CD4-positive, alpha-beta T cell (primary cell): ENCODE measurements around the gene GCNA. TPM values are rescaled to one million over a fixed set of nuclear protein-coding genes. Genes with fewer than 3 reads are reported as not detected.

ENCODE experiments used
- ATAC-seq: fragments of 200-7000 bp; cut with Tn5 transposase; one replicate; pipeline ENCODE4 v1.10.0; 2022; ENCODE audit warnings: mild to moderate bottlenecking; ENCODE audit not compliant: poor library complexity
- CTCF ChIA-PET: fragments of 350-600 bp; sonication (Branson Sonifier 250); formaldehyde crosslinking; loops from one replicate; lab custom pipeline; 2021; ENCODE audit warnings: antibody characterized with exemption, inconsistent platforms; lab: Charles Lee
- POLR2A ChIA-PET: fragments of 350-600 bp; sonication (Branson Sonifier 250); formaldehyde crosslinking; loops from one replicate; lab custom pipeline; 2021; ENCODE audit warnings: antibody characterized with exemption, inconsistent platforms; lab: Charles Lee
- DNase-seq, 14 experiments: peaks; one replicate each; pipeline ENCODE4 v3.0.0-alpha.2; 2013 to 2020; ENCODE audit warnings: mixed read lengths in 2 of 14
- H3K27ac ChIP-seq, 2 donors: one replicate each; pipeline versions ENCODE4 v1.5.1 to v1.7.0; 2013; ENCODE audit warnings: low read length in 2 of 2, low read depth in 1 of 2, mild to moderate bottlenecking in 1 of 2
- H3K27me3 ChIP-seq, 2 experiments: 1 replicate in 1 of 2; 2 replicates in 1 of 2; pipeline versions ENCODE4 v1.6.1 to v1.7.0; 2013; ENCODE audit warnings: low read length in 2 of 2, control low read depth in 1 of 2, mild to moderate bottlenecking in 1 of 2, moderate library complexity in 1 of 2; ENCODE audit not compliant: insufficient read depth in 2 of 2, control insufficient read depth in 1 of 2
- H3K36me3 ChIP-seq: one replicate; pipeline ENCODE4 v1.6.1; 2013; ENCODE audit warnings: low read length, control low read depth; ENCODE audit not compliant: insufficient read depth
- H3K4me1 ChIP-seq: one replicate; pipeline ENCODE4 v1.6.1; 2013; ENCODE audit warnings: low read length, control low read depth; ENCODE audit not compliant: insufficient read depth
- H3K4me3 ChIP-seq: one replicate; pipeline ENCODE4 v1.5.1; 2013; ENCODE audit warnings: mild to moderate bottlenecking, low read length, moderate library complexity
- H3K9me3 ChIP-seq, 2 experiments: 1 replicate in 1 of 2; 2 replicates in 1 of 2; pipeline versions ENCODE4 v1.6.1 to v1.7.0; 2013; ENCODE audit warnings: low read length in 2 of 2, mild to moderate bottlenecking in 2 of 2, control low read depth in 1 of 2, moderate library complexity in 1 of 2; ENCODE audit not compliant: control insufficient read depth in 1 of 2, insufficient read depth in 1 of 2
- H3K27ac Mint-ChIP-seq: one replicate; pipeline ENCODE4 v1.8.0; 2020; ENCODE audit warnings: mixed read lengths
- H3K27me3 Mint-ChIP-seq: one replicate; pipeline ENCODE4 v1.8.0; 2021; ENCODE audit warnings: mixed read lengths
- H3K36me3 Mint-ChIP-seq: one replicate; pipeline ENCODE4 v1.8.0; 2021; ENCODE audit warnings: low read depth, mixed read lengths
- H3K4me1 Mint-ChIP-seq: one replicate; pipeline ENCODE4 v1.8.0; 2021; ENCODE audit warnings: low read depth, mixed read lengths
- H3K4me3 Mint-ChIP-seq: one replicate; pipeline ENCODE4 v1.8.0; 2020; ENCODE audit warnings: mild to moderate bottlenecking, mixed read lengths
- H3K9me3 Mint-ChIP-seq: one replicate; pipeline ENCODE4 v1.8.0; 2020; ENCODE audit warnings: mixed read lengths
- CTCF ChIP-seq: fragments of 200-600 bp; IDR thresholded peaks from one replicate; pipeline ENCODE4 v1.8.0; 2022; ENCODE audit warnings: antibody characterized with exemption, mild to moderate bottlenecking
- intact Hi-C, 2 experiments: fragments of 100-400 bp; cut with DNase I in 1 of 2; cut with micrococcal nuclease in 1 of 2; formaldehyde crosslinking; loops; one replicate each; pipeline versions ENCODE4 v1.15.1 to v1.9.0; 2023 to 2025; cut with DNase I, micrococcal nuclease
- total RNA-seq, 174 experiments: library from RNA in 2 of 174; stranded (reverse) in 2 of 174; gene quantifications; one replicate each; pipeline ENCODE4 v1.2.3 and lab custom pipeline; 2021 to 2026

The GCNA gene
- total RNA-seq, 2 experiments from 2014 or later: 1.7 to 2.3 TPM

GRCh38 chrX:71634366-71634765, 56.1 kb downstream of the GCNA start:
- H3K27ac ChIP-seq: no peak overlapping the region
- no peak overlapping the region for H3K4me3 Mint-ChIP-seq
- ATAC-seq (no peak), DNase-seq (no peak)
- no peaks in the 10 kb centered on the region for H3K9me3 Mint-ChIP-seq
- H3K9me3 ChIP-seq: no peaks in the 10 kb centered on the region
- intact Hi-C loops: no loop called here
- H3K4me1 ChIP-seq: peaks cover 34% of the 10 kb centered on the region
- POLR2A ChIA-PET: no interaction called here
- H3K36me3 Mint-ChIP-seq: no peaks in the 10 kb centered on the region
- no peak overlapping the region for H3K4me3 ChIP-seq
- H3K27ac Mint-ChIP-seq: no peak overlapping the region
- CTCF ChIA-PET: no interaction called here
- no peak for TF ChIP-seq CTCF
- H3K27me3 ChIP-seq: no peaks in the 10 kb centered on the region
- H3K27me3 Mint-ChIP-seq: no peaks in the 10 kb centered on the region
- H3K36me3 ChIP-seq: no peaks in the 10 kb centered on the region
- H3K4me1 Mint-ChIP-seq: peaks cover 12% of the 10 kb centered on the region

- peak; percentile 68 for ATAC-seq
- peak in 3 of 14 experiments; percentile 50 to 61 (median 54) for DNase-seq
Observed at GRCh38 chrX:71636438-71637252, 58.4 kb downstream of the GCNA start.

GRCh38 chrX:71637253-71637618, 59.0 kb downstream of the GCNA start:
- Histone ChIP-seq H3K27ac (no peak overlapping the region), H3K36me3 (no peaks in the 10 kb centered on the region), H3K4me3 (no peak overlapping the region), H3K4me1 (peaks cover 40% of the 10 kb centered on the region), H3K27me3 (no peaks in the 10 kb centered on the region), H3K9me3 (no peaks in the 10 kb centered on the region)
- DNase-seq: peak in 1 of 14 experiments; percentile 11
- peak overlapping the region; percentile 58 for H3K27ac Mint-ChIP-seq
- no peaks in the 10 kb centered on the region for H3K27me3 Mint-ChIP-seq
- no peak overlapping the region for H3K4me3 Mint-ChIP-seq
- CTCF ChIA-PET: interaction anchor here (2.9 kb wide), 1 partner anchor 14 kb away, joined by 11 read pairs; no protein-coding TSS in a partner anchor
- no peaks in the 10 kb centered on the region for H3K9me3 Mint-ChIP-seq
- TF ChIP-seq CTCF: no peak
- ATAC-seq: peak; percentile 25
- no peaks in the 10 kb centered on the region for H3K36me3 Mint-ChIP-seq
- POLR2A ChIA-PET: interaction anchor here (2.0 kb wide), 1 partner anchor 15 kb away, joined by 8 read pairs; no protein-coding TSS in a partner anchor
- intact Hi-C loops: no loop called here
- peaks cover 17% of the 10 kb centered on the region for H3K4me1 Mint-ChIP-seq

More at GRCh38 chrX:71636438-71637252, 58.4 kb downstream of the GCNA start:
- H3K4me1 Mint-ChIP-seq: peaks cover 17% of the 10 kb centered on the region
- no peak for TF ChIP-seq CTCF
- ChIA-PET POLR2A (interaction anchor here (0.5 to 2.0 kb wide), 3 partner anchors 11 to 397 kb away, joined by 4 to 8 read pairs (median 4); no protein-coding TSS in a partner anchor), CTCF (interaction anchor here (2.9 kb wide), 1 partner anchor 14 kb away, joined by 11 read pairs; no protein-coding TSS in a partner anchor)
- H3K4me1 ChIP-seq: peaks cover 40% of the 10 kb centered on the region
- H3K36me3 ChIP-seq: no peaks in the 10 kb centered on the region
- H3K27ac Mint-ChIP-seq: peak overlapping the region; percentile 58
- no peaks in the 10 kb centered on the region for H3K9me3 ChIP-seq
- intact Hi-C loops: no loop called here
- no peaks in the 10 kb centered on the region for H3K27me3 Mint-ChIP-seq
- H3K27me3 ChIP-seq: no peaks in the 10 kb centered on the region
- no peak overlapping the region for H3K27ac ChIP-seq
- no peaks in the 10 kb centered on the region for H3K9me3 Mint-ChIP-seq
- peak overlapping the region; percentile 17 for H3K4me3 Mint-ChIP-seq
- no peak overlapping the region for H3K4me3 ChIP-seq
- no peaks in the 10 kb centered on the region for H3K36me3 Mint-ChIP-seq
